Endothelial cell of umbilical vein (primary cell): ENCODE measurements around the gene CCDC73. TPM values are rescaled to one million over a fixed set of nuclear protein-coding genes. Genes with fewer than 3 reads are reported as not detected.

Experiments used
- BruUV-seq: library from RNA; stranded (reverse); fragments of 400-500 nt; replicated peaks from 2 replicates; lab custom pipeline; 2021; lab: Mats Ljungman, UMichigan
- CTCF ChIA-PET: fragments of 300-600, 350-600 bp; sonication (Branson Sonifier 250); formaldehyde crosslinking; loops from one replicate; lab custom pipeline; 2021; ENCODE audit warnings: antibody characterized with exemption, inconsistent platforms; lab: Charles Lee
- POLR2A ChIA-PET: fragments of 300-600, 350-600 bp; sonication (Branson Sonifier 250); formaldehyde crosslinking; loops from one replicate; lab custom pipeline; 2021; ENCODE audit warnings: antibody characterized with exemption, inconsistent platforms; lab: Charles Lee
- DNase-seq: peaks from one replicate; pipeline ENCODE4 v3.0.0-alpha.2; 2011; ENCODE audit warnings: low read depth, low spot score
- FAIRE-seq: peaks from 2 replicates; lab custom pipeline; 2011; peaks lifted over from hg19 to GRCh38; lab: Jason Lieb, UNC
- H2AFZ ChIP-seq: 2 replicates; pipeline ENCODE4 v1.6.0; 2012; ENCODE audit warnings: low read depth, low read length, control low read depth, inconsistent platforms
- H3K27ac ChIP-seq: 2 replicates; pipeline ENCODE4 v1.5.1; 2011; ENCODE audit warnings: low read depth, mild to moderate bottlenecking, control low read depth, low read length, moderate library complexity; ENCODE audit not compliant: insufficient read depth
- H3K27me3 ChIP-seq, 2 experiments: 2 replicates each; pipeline versions ENCODE4 v1.6.0 to v1.6.1; 2011; ENCODE audit warnings: low read length in 2 of 2, mixed read lengths in 1 of 2; ENCODE audit not compliant: control insufficient read depth in 2 of 2, insufficient read depth in 2 of 2
- H3K36me3 ChIP-seq, 2 experiments: 2 replicates in 1 of 2; 3 replicates in 1 of 2; pipeline ENCODE4 v1.5.1; 2011; ENCODE audit warnings: low read length in 2 of 2, mild to moderate bottlenecking in 1 of 2, moderate library complexity in 1 of 2; ENCODE audit not compliant: control insufficient read depth in 2 of 2, insufficient read depth in 2 of 2; ENCODE audit errors: extremely low read depth in 1 of 2
- H3K4me1 ChIP-seq: 3 replicates; pipeline ENCODE4 v1.5.1; 2011; ENCODE audit warnings: mild to moderate bottlenecking, low read length; ENCODE audit not compliant: control insufficient read depth, insufficient read depth; ENCODE audit errors: extremely low read depth
- H3K4me2 ChIP-seq: 2 replicates; pipeline ENCODE4 v1.6.1; 2011; ENCODE audit warnings: low read length, control low read depth, mixed read lengths; ENCODE audit not compliant: insufficient read depth
- H3K4me3 ChIP-seq, 3 experiments: fragments of 200-600 bp in 1 of 3; sonication (generic), shearing (Covaris generic) in 1 of 3; replicated peaks in 1 of 3; 2 replicates each; pipeline ENCODE4 v1.5.1; 2011 to 2016; ENCODE audit warnings: control low read depth in 3 of 3, low read length in 3 of 3, mild to moderate bottlenecking in 2 of 3, inconsistent platforms in 1 of 3, low read depth in 1 of 3, moderate library complexity in 1 of 3; ENCODE audit not compliant: insufficient read depth in 1 of 3
- H3K79me2 ChIP-seq: 2 replicates; pipeline ENCODE4 v1.6.0; 2012; ENCODE audit warnings: low read length, inconsistent platforms; ENCODE audit not compliant: control insufficient read depth, insufficient read depth
- H3K9ac ChIP-seq: replicated peaks from 2 replicates; pipeline ENCODE3; 2011; ENCODE audit warnings: low read length, control low read depth; ENCODE audit not compliant: insufficient read depth; ENCODE audit errors: extremely low read depth
- H3K9me1 ChIP-seq: replicated peaks from 3 replicates; pipeline ENCODE4 v1.6.0; 2011; ENCODE audit warnings: mild to moderate bottlenecking, low read length; ENCODE audit not compliant: control insufficient read depth, insufficient read depth; ENCODE audit errors: extremely low read depth
- H3K9me3 ChIP-seq: replicated peaks from 2 replicates; pipeline ENCODE4 v1.5.1; 2012; ENCODE audit warnings: low read length, inconsistent platforms; ENCODE audit not compliant: control insufficient read depth, insufficient read depth
- H4K20me1 ChIP-seq: replicated peaks from 2 replicates; pipeline ENCODE3; 2011; ENCODE audit warnings: mild to moderate bottlenecking, low read length; ENCODE audit not compliant: control insufficient read depth, insufficient read depth; ENCODE audit errors: extremely low read depth
- EZH2 ChIP-seq: IDR thresholded peaks from 2 replicates; pipeline ENCODE4 v1.6.1; 2012; ENCODE audit warnings: borderline replicate concordance, low read depth, mild to moderate bottlenecking, moderate library complexity, low read length, inconsistent platforms; ENCODE audit not compliant: severe bottlenecking
- FOS ChIP-seq: IDR thresholded peaks from 2 replicates; pipeline ENCODE4 v1.6.1; 2011; ENCODE audit warnings: mild to moderate bottlenecking, low read length, moderate library complexity, borderline replicate concordance; ENCODE audit not compliant: insufficient read depth
- GATA2 ChIP-seq: IDR thresholded peaks from 2 replicates; pipeline ENCODE4 v1.7.0; 2011; ENCODE audit warnings: low read depth, mild to moderate bottlenecking, moderate library complexity, mixed read lengths, low read length; ENCODE audit not compliant: insufficient read length, insufficient read depth
- MAX ChIP-seq: IDR thresholded peaks from 2 replicates; pipeline ENCODE4 v1.6.1; 2011; ENCODE audit not compliant: insufficient read depth, insufficient read length
- MYC ChIP-seq: IDR thresholded peaks from one replicate; pipeline ENCODE4 v1.6.1; 2011; ENCODE audit warnings: mild to moderate bottlenecking, low read depth, low read length
- POLR2A ChIP-seq: IDR thresholded peaks from 2 replicates; pipeline ENCODE4 v1.6.1; 2012; ENCODE audit warnings: low read depth, mild to moderate bottlenecking, control low read depth, low read length
- POLR2AphosphoS5 ChIP-seq: IDR thresholded peaks from 2 replicates; pipeline ENCODE4 v1.6.1; 2012; ENCODE audit warnings: low read depth, mild to moderate bottlenecking, control low read depth, low read length, moderate library complexity; ENCODE audit not compliant: insufficient read depth
- dilution Hi-C: fragments of 300-500 bp; cut with MboI; formaldehyde crosslinking; loops from one replicate; pipeline ENCODE4 v1.15.0; 2019; ENCODE audit warnings: low sequenced_read_pairs; ENCODE audit not compliant: extremely low pct_ligation_motif_present
- intact Hi-C: fragments of 100-400 bp; cut with micrococcal nuclease; formaldehyde crosslinking; loops from one replicate; pipeline ENCODE4 v1.10.0; 2022
- polyA plus RNA-seq, 4 experiments: library from polyadenylated mRNA; depleted of rRNA in 3 of 4; stranded (reverse) in 3 of 4; unstranded in 1 of 4; fragments of >200 nt; gene quantifications; 2 replicates each; pipeline versions ENCODE4 v1.2.1 to v1.2.3, GENCODE V29; 2011 to 2012; ENCODE audit warnings: missing spikeins in 1 of 4
- total RNA-seq: library from RNA; stranded (reverse); gene quantifications from 2 replicates; pipeline ENCODE4 v1.2.3, GENCODE V29; 2021

The CCDC73 gene
- total and polyA plus RNA-seq, 2 donors (not counting 3 experiments of a cell fraction or from before 2014, with no cell fraction given), result not detected

- no TSS peak for BruUV-seq
- no peak for TF ChIP-seq FOS
- no peak for TF ChIP-seq EZH2
- no peak for TF ChIP-seq MYC
- CTCF ChIA-PET, result no interaction called here
- no peak overlapping the region for H3K27ac ChIP-seq
- no peak for FAIRE-seq
- H3K4me1 ChIP-seq, result no peaks in the 10 kb centered on the region
- no peak overlapping the region for H2AFZ ChIP-seq
- H3K4me3 ChIP-seq, result no peak overlapping the region
- no peaks in the 10 kb centered on the region for H3K36me3 ChIP-seq
- no peak for DNase-seq
- H3K9ac ChIP-seq, result no peak overlapping the region
- POLR2A ChIA-PET, result no interaction called here
- intact Hi-C loops (no loop called here), dilution Hi-C loops (no loop called here)
- no peaks in the 10 kb centered on the region for H3K79me2 ChIP-seq
- H3K9me3 ChIP-seq, result no peaks in the 10 kb centered on the region
- H3K9me1 ChIP-seq, result no peaks in the 10 kb centered on the region
- no peaks in the 10 kb centered on the region for H4K20me1 ChIP-seq
- H3K4me2 ChIP-seq, result no peak overlapping the region
- no peaks in the 10 kb centered on the region for H3K27me3 ChIP-seq
Observed at GRCh38 chr11:32704775-32705174, 89.7 kb downstream of the CCDC73 start.

- dilution Hi-C loops, result no loop called here
- no peak overlapping the region for H2AFZ ChIP-seq
Observed at GRCh38 chr11:32704261-32704660, 90.2 kb downstream of the CCDC73 start.

More at GRCh38 chr11:32704261-32704660, 90.2 kb downstream of the CCDC73 start:
- Histone ChIP-seq H3K9ac (no peak overlapping the region), H3K36me3 (no peaks in the 10 kb centered on the region), H3K79me2 (no peaks in the 10 kb centered on the region), H3K4me1 (no peaks in the 10 kb centered on the region), H3K9me1 (no peaks in the 10 kb centered on the region), H3K9me3 (no peaks in the 10 kb centered on the region), H3K27ac (no peak overlapping the region), H3K4me2 (no peak overlapping the region), H3K27me3 (no peaks in the 10 kb centered on the region), H3K4me3 (no peak overlapping the region), H4K20me1 (no peaks in the 10 kb centered on the region)
- ChIA-PET CTCF (no interaction called here), POLR2A (no interaction called here)
- FAIRE-seq (no peak), DNase-seq (no peak)
- intact Hi-C loops, result no loop called here
- BruUV-seq, result no TSS peak
- TF ChIP-seq MYC (no peak), FOS (no peak), MAX (no peak), GATA2 (no peak), POLR2A (no peak), POLR2AphosphoS5 (no peak)
